Suppressor macrophage treated with lipopolysaccharide for 4 hours (primary cell): ENCODE measurements around the gene TFR2.

Source experiments
- DNase-seq: peaks from one replicate; pipeline ENCODE4 v3.0.0-alpha.2; 2020

Gene TFR2

DNA sequence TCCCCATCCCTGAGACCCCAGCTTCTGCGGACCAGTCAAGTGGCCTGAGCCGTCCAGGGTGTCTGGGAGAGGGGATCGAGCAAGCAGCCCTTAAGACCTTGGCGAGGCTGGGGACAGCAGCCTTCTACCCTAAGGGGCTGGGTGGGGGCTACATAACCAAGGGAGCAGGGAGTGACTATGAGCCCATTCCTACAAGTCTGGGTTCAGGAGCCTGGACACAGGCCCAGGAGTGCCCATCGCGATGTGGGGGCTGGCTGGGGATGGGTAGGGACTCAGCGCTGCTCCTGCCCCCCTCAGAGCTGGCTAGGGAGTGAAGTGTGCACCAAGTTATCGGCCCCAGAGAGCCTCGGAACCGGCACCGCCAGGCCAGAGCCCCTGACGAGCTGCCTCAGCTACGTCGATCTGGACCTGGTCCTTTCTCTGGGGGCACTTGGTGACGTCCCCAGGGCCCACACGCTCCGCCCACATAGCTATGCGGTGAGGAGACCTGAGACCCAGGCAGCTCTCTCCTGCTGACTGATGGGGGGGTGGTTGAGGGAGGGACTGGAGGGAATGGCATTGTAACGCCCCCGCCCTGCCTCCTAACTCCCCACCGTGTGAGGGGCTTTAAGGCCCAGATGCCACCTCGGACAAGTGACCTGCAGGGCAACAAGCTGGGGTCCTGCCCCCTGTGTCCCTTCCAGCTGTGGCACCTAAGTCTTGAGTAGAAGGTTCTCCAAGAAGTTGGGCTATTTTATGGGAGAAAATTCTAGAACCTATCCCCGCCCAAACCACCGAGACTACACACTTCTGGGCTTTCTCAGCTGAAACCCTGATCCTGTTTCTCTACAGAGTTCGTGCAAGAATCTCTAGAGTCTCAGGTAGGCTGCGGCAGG is 70.2 kb downstream of the TFR2 start:
- DNase-seq, result no peak
